ENCODE data around the gene ATP5PF. TPM values are rescaled to one million over a fixed set of nuclear protein-coding genes. Genes with fewer than 3 reads are reported as not detected.

Gene ATP5PF
- total and polyA plus RNA-seq, 2 of the 4 experiments (the other 2 are of a cell fraction), result 76.0 to 190 TPM

GRCh38 chr21:25691976-25692375 is 42.7 kb downstream of the ATP5PF start:
- no peak overlapping the region for H4K5ac ChIP-seq (ENCODE audit: low read depth, low read length)
- no peak overlapping the region for H3K9ac ChIP-seq (ENCODE audit: low read depth, low read length)
- intact Hi-C loops (cut with micrococcal nuclease) (no loop called here), in situ Hi-C loops (cut with MboI; ENCODE audit: low sequenced_read_pairs) (no loop called here), dilution Hi-C loops (cut with HindIII; ENCODE audit: low sequenced_read_pairs, unreplicated experiment) (no loop called here)
- TF ChIP-seq RAD21 (IDR thresholded peaks at IDR 0.05; ENCODE audit: low read length), result no peak
- no peak for TF ChIP-seq MAFK (IDR thresholded peaks at IDR 0.05; ENCODE audit: low read depth, low read length)
- TF ChIP-seq SMC3 (IDR thresholded peaks at IDR 0.05; ENCODE audit: low read depth, low read length), result no peak
- TF ChIP-seq NFE2L2 (IDR thresholded peaks at IDR 0.05; ENCODE audit: low read depth, low read length), result no peak
- no peak for TF ChIP-seq ELK1 (IDR thresholded peaks at IDR 0.05; ENCODE audit: borderline replicate concordance, low read depth, low read length)
- TF ChIP-seq BHLHE40 (IDR thresholded peaks at IDR 0.05; ENCODE audit: low read depth, low read length), result no peak
- no peak for TF ChIP-seq MXI1 (IDR thresholded peaks at IDR 0.05; ENCODE audit: borderline replicate concordance, low read depth, low read length)
- no peak for TF ChIP-seq FOS (IDR thresholded peaks at IDR 0.05; ENCODE audit: low read depth, low read length)
- no peak for TF ChIP-seq CHD1 (IDR thresholded peaks at IDR 0.05; ENCODE audit: low read depth, low read length)
- TF ChIP-seq USF2 (IDR thresholded peaks at IDR 0.05; ENCODE audit: low read depth, low read length), result no peak
- no peaks in the 10 kb centered on the region for H4K20me1 ChIP-seq (ENCODE audit: insufficient read depth, low read length)
- no TSS peak for BruUV-seq (replicated peaks)
- H2BK15ac ChIP-seq (ENCODE audit: low read depth, low read length), result no peak overlapping the region
- no peak overlapping the region for H4K91ac ChIP-seq (ENCODE audit: insufficient read depth, low read depth, low read length)
- no peak overlapping the region for H3K4ac ChIP-seq (ENCODE audit: low read depth, low read length)
- no peak overlapping the region for H3K23ac ChIP-seq (ENCODE audit: low read depth, low read length)
- no CpG with 5 or more reads among the region's 3 CpGs for WGBS, 2 experiments (ENCODE audit: extremely low coverage in 2 of 2, insufficient read length in 1 of 2)
- H3K4me2 ChIP-seq (ENCODE audit: low read depth, low read length), result no peak overlapping the region
- H3K9me1 ChIP-seq (ENCODE audit: insufficient read depth, low read length), result no peaks in the 10 kb centered on the region
- no peak overlapping the region for H2BK120ac ChIP-seq (ENCODE audit: low read depth, low read length)
- H3K9me3 ChIP-seq (ENCODE audit: control insufficient read depth, insufficient read depth, low read length), result no peaks in the 10 kb centered on the region
- no peak overlapping the region for H2AK5ac ChIP-seq (ENCODE audit: low read depth, low read length)
- no peaks in the 10 kb centered on the region for H3K36me3 ChIP-seq (ENCODE audit: control insufficient read depth, insufficient read depth, low read length)
- H2BK20ac ChIP-seq (ENCODE audit: low read depth, low read length), result no peak overlapping the region
- no peak overlapping the region for H2BK5ac ChIP-seq (ENCODE audit: low read depth, low read length, poor library complexity, severe bottlenecking)
- H3K27me3 ChIP-seq (ENCODE audit: control insufficient read depth, insufficient read depth, low read length), result no peaks in the 10 kb centered on the region
- H3K56ac ChIP-seq (ENCODE audit: extremely low read depth, insufficient read depth, low read length), result no peak overlapping the region
- H3K4me3 ChIP-seq (ENCODE audit: insufficient read depth, low read depth, low read length), result no peak overlapping the region
- no peak overlapping the region for H3K18ac ChIP-seq (ENCODE audit: low read depth, low read length)
- H3K27ac ChIP-seq (ENCODE audit: insufficient read depth, low read length), result no peak overlapping the region
- DNase-seq, result peak; percentile 29
- H2AFZ ChIP-seq (replicated peaks; ENCODE audit: low read length, poor library complexity), result no peak overlapping the region
- peak; percentile 82 for ATAC-seq (ENCODE audit: low read depth)
- H4K8ac ChIP-seq (ENCODE audit: low read depth in 2 of 2, low read length in 2 of 2), result no peak overlapping the region; a peak in 1 of 4 replicates
- ChIA-PET POLR2A (ENCODE audit: unreplicated experiment) (no interaction called here), CTCF (no interaction called here)
- H3K4me1 ChIP-seq (ENCODE audit: control insufficient read depth, insufficient read depth, low read length), result peaks cover 2% of the 10 kb centered on the region; the same call in 1 of the 2 replicates
- H3K79me1 ChIP-seq (ENCODE audit: low read depth in 1 of 2, low read length in 2 of 2), result no peaks in the 10 kb centered on the region
- no peak overlapping the region for H3K14ac ChIP-seq (replicated peaks; ENCODE audit: low read depth, low read length)
- H2AK9ac ChIP-seq (replicated peaks; ENCODE audit: low read depth, low read length, poor library complexity), result no peak overlapping the region

Data from IMR-90 (cell line).